Hepatocyte (in vitro differentiated cells): Measurements from ENCODE around the gene AKAP6.

Experiments
- EZH2 ChIP-seq: fragments of 200-600 bp; sonication (generic); IDR thresholded peaks from 2 replicates; pipeline ENCODE4 v1.6.1; 2016; ENCODE audit warnings: antibody characterized with exemption, mild to moderate bottlenecking, borderline replicate concordance
- EZH2phosphoT487 ChIP-seq: fragments of 200-600 bp; sonication (generic); IDR thresholded peaks from one replicate; pipeline ENCODE4 v1.6.1; 2018; ENCODE audit warnings: antibody characterized with exemption, mild to moderate bottlenecking, low read depth, moderate library complexity; ENCODE audit not compliant: unreplicated experiment, severe bottlenecking
- TF ChIP-seq, protein P1 (sequence below): fragments of 200-600 bp; sonication (generic); IDR thresholded peaks from 2 replicates; pipeline ENCODE4 v1.5.1; 2016; ENCODE audit warnings: antibody characterized with exemption, mild to moderate bottlenecking; ENCODE audit not compliant: poor library complexity

DNA sequence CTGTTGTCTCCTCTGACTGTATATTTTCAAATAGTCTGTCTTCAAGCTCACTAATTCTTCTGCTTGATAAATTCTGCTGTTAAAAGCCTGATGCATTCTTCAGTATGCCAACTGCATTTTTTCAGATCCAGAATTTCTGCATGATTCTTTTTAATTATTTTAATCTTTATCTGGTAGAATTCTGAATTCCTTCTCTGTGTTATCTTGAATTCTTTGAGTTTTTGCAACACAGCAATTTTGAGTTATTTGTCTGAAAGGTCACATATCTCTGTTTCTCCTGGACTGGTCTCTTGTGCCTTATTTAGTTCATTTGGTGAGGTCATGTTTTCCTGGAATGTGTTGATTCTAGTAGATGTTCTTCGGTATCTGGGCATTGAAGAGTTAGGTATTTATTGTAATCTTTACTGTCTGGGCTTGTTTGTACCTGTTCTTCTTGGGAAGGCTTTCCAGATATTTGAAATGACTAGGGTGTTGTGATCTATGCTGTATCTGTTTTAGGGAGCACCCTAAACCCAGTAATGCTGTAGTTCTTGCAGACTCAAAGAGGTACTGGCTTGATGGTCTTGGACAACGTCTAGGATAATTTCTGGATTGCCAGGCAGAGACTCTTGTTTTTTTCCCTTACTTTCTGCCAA is 415.8 kb downstream of the AKAP6 start:
- TF ChIP-seq, protein P1, sequence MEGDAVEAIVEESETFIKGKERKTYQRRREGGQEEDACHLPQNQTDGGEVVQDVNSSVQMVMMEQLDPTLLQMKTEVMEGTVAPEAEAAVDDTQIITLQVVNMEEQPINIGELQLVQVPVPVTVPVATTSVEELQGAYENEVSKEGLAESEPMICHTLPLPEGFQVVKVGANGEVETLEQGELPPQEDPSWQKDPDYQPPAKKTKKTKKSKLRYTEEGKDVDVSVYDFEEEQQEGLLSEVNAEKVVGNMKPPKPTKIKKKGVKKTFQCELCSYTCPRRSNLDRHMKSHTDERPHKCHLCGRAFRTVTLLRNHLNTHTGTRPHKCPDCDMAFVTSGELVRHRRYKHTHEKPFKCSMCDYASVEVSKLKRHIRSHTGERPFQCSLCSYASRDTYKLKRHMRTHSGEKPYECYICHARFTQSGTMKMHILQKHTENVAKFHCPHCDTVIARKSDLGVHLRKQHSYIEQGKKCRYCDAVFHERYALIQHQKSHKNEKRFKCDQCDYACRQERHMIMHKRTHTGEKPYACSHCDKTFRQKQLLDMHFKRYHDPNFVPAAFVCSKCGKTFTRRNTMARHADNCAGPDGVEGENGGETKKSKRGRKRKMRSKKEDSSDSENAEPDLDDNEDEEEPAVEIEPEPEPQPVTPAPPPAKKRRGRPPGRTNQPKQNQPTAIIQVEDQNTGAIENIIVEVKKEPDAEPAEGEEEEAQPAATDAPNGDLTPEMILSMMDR: no peak
- TF ChIP-seq EZH2 (no peak), EZH2phosphoT487 (no peak)
